AG10803 (cell line): ENCODE data around the gene C1orf87.

Experiments used
- DNase-seq: peaks from one replicate; pipeline ENCODE4 v3.0.0; 2010; ENCODE audit warnings: low read depth
- H3K4me3 ChIP-seq: 2 replicates; pipeline ENCODE4 v1.5.1; 2011; ENCODE audit warnings: mild to moderate bottlenecking, low read length, control low read depth
- CTCF ChIP-seq: conservative IDR thresholded peaks from 2 replicates; pipeline ENCODE4 v1.5.1; 2011; ENCODE audit warnings: mild to moderate bottlenecking, low read length, control low read depth, inconsistent platforms

Gene C1orf87

GRCh38 chr1:60111118-60111517 is 37.5 kb upstream of the C1orf87 start:
- TF ChIP-seq CTCF, result no peak
- no peak for DNase-seq

GRCh38 chr1:60108196-60108595 is 34.6 kb upstream of the C1orf87 start:
- no peak for DNase-seq
- no peak overlapping the region for H3K4me3 ChIP-seq
- TF ChIP-seq CTCF, result no peak

More at GRCh38 chr1:60111118-60111517, 37.5 kb upstream of the C1orf87 start:
- no peak overlapping the region for H3K4me3 ChIP-seq

GRCh38 chr1:60103186-60103585 is 29.6 kb upstream of the C1orf87 start:
- H3K4me3 ChIP-seq, result no peak overlapping the region
- no peak for DNase-seq
- TF ChIP-seq CTCF, result no peak

- no peak for TF ChIP-seq CTCF
Observed at GRCh38 chr1:60102267-60103061, 28.9 kb upstream of the C1orf87 start.

GRCh38 chr1:60101516-60101915 is 27.9 kb upstream of the C1orf87 start:
- no peak for TF ChIP-seq CTCF
- DNase-seq, result no peak
- H3K4me3 ChIP-seq, result no peak overlapping the region

More at GRCh38 chr1:60102267-60103061, 28.9 kb upstream of the C1orf87 start:
- DNase-seq, result no peak
- no peak overlapping the region for H3K4me3 ChIP-seq

- no peak for DNase-seq
- TF ChIP-seq CTCF, result no peak
- no peak overlapping the region for H3K4me3 ChIP-seq
Observed at GRCh38 chr1:60091195-60091715, 17.7 kb upstream of the C1orf87 start.

GRCh38 chr1:60090655-60091054 is 17.1 kb upstream of the C1orf87 start:
- no peak for DNase-seq
- no peak overlapping the region for H3K4me3 ChIP-seq
- no peak for TF ChIP-seq CTCF
